ENCODE results near the gene GRAMD1A. TPM values are rescaled to one million over a fixed set of nuclear protein-coding genes. Genes with fewer than 3 reads are reported as not detected.

The GRAMD1A gene
- total and polyA plus RNA-seq, 9 of the 15 experiments (the other 6 are each of a cell fraction or from before 2014, with no cell fraction given), result 1.4 to 63.8 (median 38.5) TPM

- TF ChIP-seq TSHZ1 (CRISPR knock-in tag; IDR thresholded peaks at IDR 0.05) (no peak), ZNF398 (CRISPR knock-in tag; IDR thresholded peaks at IDR 0.05) (no peak), CHAMP1 (IDR thresholded peaks at IDR 0.05) (no peak), ZBED1 (IDR thresholded peaks at IDR 0.05) (no peak), ZNF121 (CRISPR knock-in tag; conservative IDR thresholded peaks at IDR 0.05) (no peak)
Observed at GRCh38 chr19:34988119-34988518, 12.0 kb upstream of the GRAMD1A start (continued).
